ENCODE data around the gene RASD1. TPM values are rescaled to one million over a fixed set of nuclear protein-coding genes. Genes with fewer than 3 reads are reported as not detected.

Gene RASD1
- total and polyA plus RNA-seq, 2 experiments from 2014 or later: 1.2 to 2.2 TPM

- H3K36me3 ChIP-seq (ENCODE audit: low read depth): no peaks in the 10 kb centered on the region
- H3K9me2 ChIP-seq (ENCODE audit: insufficient read depth): no peaks in the 10 kb centered on the region
- no peak overlapping the region for H3K4me3 ChIP-seq
- DNase-seq: no peak
- peaks cover 18% of the 10 kb centered on the region for H3K4me1 ChIP-seq (ENCODE audit: insufficient read depth)
- WGBS, 2 experiments (ENCODE audit: low coverage in 1 of 2, low lambda C conversion rate in 2 of 2, missing lambda C conversion rate in 2 of 2): 12 to 19% methylated on average over 5 of the region's 5 CpGs
- H2AFZ ChIP-seq: no peak overlapping the region
- H4K20me1 ChIP-seq (ENCODE audit: insufficient read depth): no peaks in the 10 kb centered on the region
- in situ Hi-C loops (cut with MboI): no loop called here
- H3K9me3 ChIP-seq (ENCODE audit: low read depth): no peaks in the 10 kb centered on the region
- H3K79me2 ChIP-seq (ENCODE audit: insufficient read depth): no peaks in the 10 kb centered on the region
- peaks cover 34% of the 10 kb centered on the region for H3F3A ChIP-seq (ENCODE audit: insufficient read depth)
- H3K27me3 ChIP-seq (replicated peaks; ENCODE audit: insufficient read depth): no peaks in the 10 kb centered on the region
- TF ChIP-seq EZH2 (IDR thresholded peaks at IDR 0.05; ENCODE audit: insufficient read depth, poor library complexity, severe bottlenecking) (no peak), EZH2phosphoT487 (IDR thresholded peaks at IDR 0.05; ENCODE audit: insufficient read depth, low read depth) (no peak)
- H3K27ac ChIP-seq: no peak overlapping the region
- H3K9ac ChIP-seq: no peak overlapping the region
- H3K4me2 ChIP-seq (ENCODE audit: unreplicated experiment): no peak overlapping the region
Measured at GRCh38 chr17:17448076-17448475, 48.1 kb downstream of the RASD1 start.

- Histone ChIP-seq H3K9ac (no peak overlapping the region), H3K27me3 (replicated peaks; ENCODE audit: insufficient read depth) (no peaks in the 10 kb centered on the region), H4K20me1 (ENCODE audit: insufficient read depth) (no peaks in the 10 kb centered on the region), H3K9me3 (ENCODE audit: low read depth) (no peaks in the 10 kb centered on the region), H3K27ac (no peak overlapping the region), H3K36me3 (ENCODE audit: low read depth) (no peaks in the 10 kb centered on the region), H3K4me1 (ENCODE audit: insufficient read depth) (peaks cover 18% of the 10 kb centered on the region), H3K4me2 (ENCODE audit: unreplicated experiment) (no peak overlapping the region), H3K79me2 (ENCODE audit: insufficient read depth) (no peaks in the 10 kb centered on the region), H3F3A (ENCODE audit: insufficient read depth) (peaks cover 34% of the 10 kb centered on the region), H2AFZ (no peak overlapping the region), H3K4me3 (no peak overlapping the region), H3K9me2 (ENCODE audit: insufficient read depth) (no peaks in the 10 kb centered on the region)
- TF ChIP-seq EZH2phosphoT487 (IDR thresholded peaks at IDR 0.05; ENCODE audit: insufficient read depth, low read depth): no peak
- TF ChIP-seq EZH2 (IDR thresholded peaks at IDR 0.05; ENCODE audit: insufficient read depth, poor library complexity, severe bottlenecking): no peak
- 35 to 42% methylated on average over 5 of the region's 5 CpGs for WGBS, 2 experiments (ENCODE audit: low coverage in 1 of 2, low lambda C conversion rate in 2 of 2, missing lambda C conversion rate in 2 of 2)
- in situ Hi-C loops (cut with MboI): no loop called here
- DNase-seq: peak; percentile 13
Measured at GRCh38 chr17:17447264-17447663, 48.9 kb downstream of the RASD1 start.

- Histone ChIP-seq H3K4me1 (ENCODE audit: insufficient read depth) (peaks cover 18% of the 10 kb centered on the region), H3K27me3 (replicated peaks; ENCODE audit: insufficient read depth) (no peaks in the 10 kb centered on the region), H3K4me3 (no peak overlapping the region), H3K36me3 (ENCODE audit: low read depth) (no peaks in the 10 kb centered on the region), H3K9me2 (ENCODE audit: insufficient read depth) (no peaks in the 10 kb centered on the region), H3K9me3 (ENCODE audit: low read depth) (no peaks in the 10 kb centered on the region), H4K20me1 (ENCODE audit: insufficient read depth) (no peaks in the 10 kb centered on the region), H3F3A (ENCODE audit: insufficient read depth) (peaks cover 34% of the 10 kb centered on the region), H2AFZ (no peak overlapping the region), H3K79me2 (ENCODE audit: insufficient read depth) (no peaks in the 10 kb centered on the region), H3K4me2 (ENCODE audit: unreplicated experiment) (no peak overlapping the region), H3K27ac (no peak overlapping the region), H3K9ac (no peak overlapping the region)
- in situ Hi-C loops (cut with MboI): no loop called here
- WGBS, 2 experiments (ENCODE audit: low coverage in 1 of 2, low lambda C conversion rate in 2 of 2, missing lambda C conversion rate in 2 of 2): 84 to 93% methylated on average over 4 of the region's 4 CpGs
- no peak for DNase-seq
- TF ChIP-seq EZH2 (IDR thresholded peaks at IDR 0.05; ENCODE audit: insufficient read depth, poor library complexity, severe bottlenecking): no peak
- no peak for TF ChIP-seq EZH2phosphoT487 (IDR thresholded peaks at IDR 0.05; ENCODE audit: insufficient read depth, low read depth)
Measured at GRCh38 chr17:17446666-17447155, 49.5 kb downstream of the RASD1 start.

GRCh38 chr17:17445925-17446665 lies 50.1 kb downstream of the RASD1 start:
- TF ChIP-seq EZH2phosphoT487 (IDR thresholded peaks at IDR 0.05; ENCODE audit: insufficient read depth, low read depth) (no peak), EZH2 (IDR thresholded peaks at IDR 0.05; ENCODE audit: insufficient read depth, poor library complexity, severe bottlenecking) (no peak)
- Histone ChIP-seq H3K79me2 (ENCODE audit: insufficient read depth) (no peaks in the 10 kb centered on the region), H3K27me3 (replicated peaks; ENCODE audit: insufficient read depth) (no peaks in the 10 kb centered on the region), H3K9ac (no peak overlapping the region), H3K36me3 (ENCODE audit: low read depth) (no peaks in the 10 kb centered on the region), H3K27ac (peak overlapping the region; percentile 18), H3F3A (ENCODE audit: insufficient read depth) (peaks cover 34% of the 10 kb centered on the region), H3K9me3 (ENCODE audit: low read depth) (no peaks in the 10 kb centered on the region), H3K4me2 (ENCODE audit: unreplicated experiment) (peak overlapping the region; percentile 41), H3K4me3 (no peak overlapping the region), H4K20me1 (ENCODE audit: insufficient read depth) (no peaks in the 10 kb centered on the region), H3K9me2 (ENCODE audit: insufficient read depth) (no peaks in the 10 kb centered on the region), H2AFZ (peak overlapping the region; percentile 33; the same call in 1 of the 2 replicates), H3K4me1 (ENCODE audit: insufficient read depth) (peaks cover 18% of the 10 kb centered on the region)
- DNase-seq: peak; percentile 93
- in situ Hi-C loops (cut with MboI): no loop called here
- WGBS, 2 experiments (ENCODE audit: low coverage in 1 of 2, low lambda C conversion rate in 2 of 2, missing lambda C conversion rate in 2 of 2): 7 to 9% methylated on average over 12 of the region's 12 CpGs
